GM12878 (cell line): ENCODE results near the gene BIN1. TPM values are rescaled to one million over a fixed set of nuclear protein-coding genes. Genes with fewer than 3 reads are reported as not detected.

ENCODE experiments used
- ATAC-seq: fragments of 200-7000 bp; cut with Tn5 transposase; 3 replicates; pipeline ENCODE4 v1.9.1; 2020; ENCODE audit warnings: mild to moderate bottlenecking, moderate library complexity
- BruUV-seq: library from RNA; stranded (reverse); fragments of 400-500 nt; replicated peaks from 2 replicates; lab custom pipeline; 2021; lab: Mats Ljungman, UMichigan
- CTCF ChIA-PET: fragments of 300-600 bp; sonication (Branson Sonifier 250); formaldehyde crosslinking; extraction: SDS; loops from one replicate; lab custom pipeline; 2021; ENCODE audit warnings: inconsistent platforms; lab: Yijun Ruan, JAX
- POLR2A ChIA-PET: fragments of 350-600 bp; formaldehyde crosslinking; extraction: SDS; loops from one replicate; lab custom pipeline; 2021; ENCODE audit warnings: inconsistent platforms; lab: Charles Lee
- RAD21 ChIA-PET: fragments of 300-600 bp; sonication (Branson Sonifier 250); formaldehyde crosslinking; loops from one replicate; lab custom pipeline; 2023; ENCODE audit warnings: antibody characterized with exemption; ENCODE audit not compliant: unreplicated experiment; lab: Charles Lee
- SMC1A ChIA-PET: fragments of 300-600 bp; sonication (Branson Sonifier 250); formaldehyde crosslinking; loops from one replicate; lab custom pipeline; 2023; ENCODE audit not compliant: unreplicated experiment, uncharacterized antibody; lab: Charles Lee
- DNase-seq: peaks from one replicate; pipeline ENCODE4 v3.0.0-alpha.2; 2011; ENCODE audit warnings: low read depth, low spot score
- FAIRE-seq: peaks from 3 replicates; lab custom pipeline; 2011; peaks lifted over from hg19 to GRCh38; lab: Jason Lieb, UNC
- H2AFZ ChIP-seq: 2 replicates; pipeline ENCODE4 v1.6.0; 2011; ENCODE audit warnings: low read depth, low read length, control low read depth; ENCODE audit not compliant: control insufficient read depth
- H3K27ac ChIP-seq: 2 replicates; pipeline ENCODE4 v1.5.1; 2011; ENCODE audit warnings: control low read depth; ENCODE audit not compliant: control insufficient read depth, insufficient read depth
- H3K27me3 ChIP-seq, 2 experiments: replicated peaks in 1 of 2; 2 replicates each; pipeline versions ENCODE4 v1.6.0 to v1.6.1; 2011; ENCODE audit warnings: low read length in 1 of 2; ENCODE audit not compliant: control insufficient read depth in 2 of 2, insufficient read depth in 2 of 2
- H3K36me3 ChIP-seq, 2 experiments: 2 replicates each; pipeline ENCODE4 v1.5.1; 2011; ENCODE audit warnings: low read length in 1 of 2; ENCODE audit not compliant: control insufficient read depth in 2 of 2, insufficient read depth in 2 of 2
- H3K4me1 ChIP-seq: 2 replicates; pipeline ENCODE4 v1.6.1; 2011; ENCODE audit warnings: mild to moderate bottlenecking, low read length, moderate library complexity, mixed read lengths; ENCODE audit not compliant: control insufficient read depth, insufficient read depth
- H3K4me2 ChIP-seq: 2 replicates; pipeline ENCODE4 v1.6.0; 2011; ENCODE audit warnings: control low read depth; ENCODE audit not compliant: control insufficient read depth, insufficient read depth
- H3K4me3 ChIP-seq: fragments of 200-600 bp; sonication (generic); 2 replicates; pipeline ENCODE4 v1.5.1; 2016
- H3K79me2 ChIP-seq: 2 replicates; pipeline ENCODE4 v1.6.0; 2011; ENCODE audit warnings: low read length; ENCODE audit not compliant: control insufficient read depth, insufficient read depth
- H3K9ac ChIP-seq: 2 replicates; pipeline ENCODE4 v1.8.0; 2011; ENCODE audit warnings: low read length, control low read depth, mixed read lengths; ENCODE audit not compliant: control insufficient read depth, insufficient read depth
- H3K9me3 ChIP-seq: replicated peaks from 3 replicates; pipeline ENCODE4 v1.5.1; 2011; ENCODE audit warnings: mild to moderate bottlenecking, low read length; ENCODE audit not compliant: control insufficient read depth, insufficient read depth
- H4K20me1 ChIP-seq: 2 replicates; pipeline ENCODE4 v1.6.0; 2011; ENCODE audit not compliant: control insufficient read depth, insufficient read depth
- BHLHE40 ChIP-seq, 2 experiments: fragments of 450-650 bp in 1 of 2; IDR thresholded peaks; 2 replicates each; pipeline ENCODE4 v1.6.1; 2011 to 2017; ENCODE audit warnings: low read depth in 2 of 2, borderline replicate concordance in 1 of 2, improper control_type of control experiment in 1 of 2, low read length in 1 of 2, mild to moderate bottlenecking in 1 of 2
- CBX3 ChIP-seq: fragments of 200-600 bp; sonication (generic); IDR thresholded peaks from 2 replicates; pipeline ENCODE4 v1.6.1; 2016; ENCODE audit warnings: low read depth, borderline replicate concordance
- CTCF ChIP-seq, 3 experiments: IDR thresholded peaks in 2 of 3; conservative IDR thresholded peaks in 1 of 3; 2 replicates each; pipeline ENCODE4 v1.5.1; 2011; ENCODE audit warnings: low read depth in 3 of 3, low read length in 3 of 3, mild to moderate bottlenecking in 3 of 3, control low read depth in 2 of 3, moderate library complexity in 2 of 3, inconsistent platforms in 1 of 3, mixed read lengths in 1 of 3; ENCODE audit not compliant: control insufficient read depth in 2 of 3, insufficient read depth in 1 of 3; ENCODE audit errors: extremely low read depth in 1 of 3
- MEF2A ChIP-seq: IDR thresholded peaks from 2 replicates; pipeline ENCODE4 v1.6.1; 2011; ENCODE audit warnings: low read depth, mild to moderate bottlenecking, low read length, moderate library complexity; ENCODE audit not compliant: insufficient read depth
- MTA3 ChIP-seq: IDR thresholded peaks from 2 replicates; pipeline ENCODE4 v1.6.1; 2012; ENCODE audit warnings: low read length, inconsistent platforms, borderline replicate concordance
- NFYB ChIP-seq: IDR thresholded peaks from 2 replicates; pipeline ENCODE4 v1.6.1; 2011; ENCODE audit warnings: low read depth, mild to moderate bottlenecking, low read length, improper control_type of control experiment, moderate library complexity; ENCODE audit not compliant: insufficient read depth
- PRDM15 ChIP-seq: fragments of 450-650 bp; formaldehyde crosslinking; IDR thresholded peaks from 2 replicates; pipeline ENCODE4 v1.4.0; 2020; ENCODE audit warnings: mild to moderate bottlenecking, moderate library complexity
- RFX5 ChIP-seq: IDR thresholded peaks from 2 replicates; pipeline ENCODE4 v1.6.1; 2011; ENCODE audit warnings: low read depth, low read length, improper control_type of control experiment
- SIX5 ChIP-seq: IDR thresholded peaks from 2 replicates; pipeline ENCODE4 v1.6.1; 2011; ENCODE audit warnings: mild to moderate bottlenecking, low read depth, low read length, moderate library complexity; ENCODE audit not compliant: severe bottlenecking
- SKIL ChIP-seq: fragments of 450-650 bp; IDR thresholded peaks from 2 replicates; pipeline ENCODE4 v1.6.1; 2017; ENCODE audit warnings: mild to moderate bottlenecking, low read depth, inconsistent platforms; ENCODE audit not compliant: poor library complexity, severe bottlenecking
- SMAD1 ChIP-seq: fragments of 450-650 bp; IDR thresholded peaks from 2 replicates; pipeline ENCODE4 v1.6.1; 2018; ENCODE audit warnings: mild to moderate bottlenecking, low read depth; ENCODE audit not compliant: partially characterized antibody
- SP1 ChIP-seq: IDR thresholded peaks from one replicate; pipeline ENCODE4 v1.6.1; 2011; ENCODE audit warnings: low read depth, low read length
- SRF ChIP-seq, 2 experiments: IDR thresholded peaks; 2 replicates each; pipeline ENCODE4 v1.6.1; 2011; ENCODE audit warnings: low read depth in 2 of 2, low read length in 2 of 2, mild to moderate bottlenecking in 1 of 2, moderate library complexity in 1 of 2
- TBL1XR1 ChIP-seq: IDR thresholded peaks from 2 replicates; pipeline ENCODE4 v1.6.1; 2012; ENCODE audit warnings: low read depth, low read length, improper control_type of control experiment
- WGBS: methylation state at CpG from one replicate; pipeline ENCODE4 v1.1.6; 2016; ENCODE audit warnings: low lambda C conversion rate; ENCODE audit not compliant: insufficient replicate concordance, insufficient coverage; ENCODE audit errors: missing lambda C conversion rate; 5-methylcytosine and 5-hydroxymethylcytosine counted together
- in situ Hi-C: fragments of 300-500 bp; cut with MboI; formaldehyde crosslinking; loops from 9 replicates; pipeline ENCODE4 v1.14.3; 2018; ENCODE audit warnings: mixed read lengths
- intact Hi-C: fragments of 100-400 bp; cut with micrococcal nuclease; formaldehyde crosslinking; loops from one replicate; pipeline ENCODE4 v1.14.2; 2022; ENCODE audit not compliant: unreplicated experiment
- polyA plus RNA-seq, 11 experiments: library from polyadenylated mRNA; depleted of rRNA in 4 of 11; unstranded in 6 of 11; stranded (reverse) in 5 of 11; fragments of >200 nt; fragmentation: Nextera tagmentation in 4 of 11; fragmentation: Illumina TruSeq in 1 of 11; extraction: Ambion mirVana in 4 of 11; extraction: Trizol in 1 of 11; gene quantifications; 1 replicate in 1 of 11; 2 replicates in 10 of 11; pipeline versions ENCODE4 v1.2.1 to v1.2.3, GENCODE V29; 2011 to 2016; ENCODE audit warnings: inconsistent platforms in 2 of 11, missing spikeins in 2 of 11, low read depth in 1 of 11
- total RNA-seq, 4 experiments: library from RNA; depleted of rRNA in 3 of 4; stranded (reverse); fragments of >200 nt in 3 of 4; fragmentation: Illumina TruSeq in 1 of 4; extraction: Trizol in 1 of 4; gene quantifications; 2 replicates each; pipeline versions ENCODE4 v1.2.1 to v1.2.3, GENCODE V29; 2013 to 2021

BIN1 gene
- total and polyA plus RNA-seq, 10 of the 15 experiments (the other 5 are each of a cell fraction or from before 2014, with no cell fraction given) = 0.32 to 21.3 (median 11.2) TPM

GRCh38 chr2:127025359-127026166 lies 81.4 kb downstream of the BIN1 start:
- no peak for DNase-seq
- Histone ChIP-seq H3K4me2 (peak overlapping the region; percentile 79), H3K36me3 (no peaks in the 10 kb centered on the region), H3K27ac (no peak overlapping the region), H3K9ac (no peak overlapping the region; the same call in 1 of the 2 replicates), H3K27me3 (no peaks in the 10 kb centered on the region; a peak in 1 of 4 replicates), H2AFZ (peak overlapping the region; percentile 55), H3K4me3 (peak overlapping the region; percentile 0; the same call in 1 of the 2 replicates), H3K4me1 (no peaks in the 10 kb centered on the region), H3K79me2 (no peaks in the 10 kb centered on the region), H4K20me1 (no peaks in the 10 kb centered on the region), H3K9me3 (no peaks in the 10 kb centered on the region; the same call in 1 of the 3 replicates)
- ChIA-PET CTCF (interaction anchor here (0.7 to 1.4 kb wide), 2 partner anchors 26 to 616 kb away, joined by 3 to 4 read pairs; no protein-coding TSS in a partner anchor), SMC1A (no interaction called here), POLR2A (no interaction called here), RAD21 (no interaction called here)
- intact Hi-C loops = no loop called here
- 12% methylated on average over 39 of the region's 39 CpGs for WGBS
- no TSS peak for BruUV-seq
- in situ Hi-C loops = no loop called here
- FAIRE-seq = no peak
- ATAC-seq = peak; percentile 93
- TF ChIP-seq SMAD1 = no peak
- no peak for TF ChIP-seq PRDM15 (CRISPR knock-in tag)
- TF ChIP-seq SKIL = no peak
- TF ChIP-seq RFX5 = 0 out of 2 replicates have a peak, but pooled peaks have one; percentile 49
- no peak for TF ChIP-seq MEF2A
- no peak for TF ChIP-seq MTA3
- TF ChIP-seq BHLHE40 (IDR thresholded peaks at IDR 0.05; ENCODE audit: borderline replicate concordance in 1 of 2, low read depth in 2 of 2, low read length in 1 of 2) = peak in 1 of 2 experiments; percentile 45; a peak in 1 of 4 replicates
- TF ChIP-seq SP1 = no peak
- TF ChIP-seq NFYB = peak; percentile 41; the same call in 1 of the 2 replicates
- TF ChIP-seq CTCF (IDR thresholded peaks at IDR 0.05 in 2 of 3, conservative IDR thresholded peaks at IDR 0.05 in 1 of 3; ENCODE audit: control insufficient read depth in 2 of 3, extremely low read depth in 1 of 3, insufficient read depth in 1 of 3, low read depth in 3 of 3, low read length in 3 of 3) = 0 out of 6 replicates have a peak, but pooled peaks of 1 of the 3 experiments have one; percentile 7
- TF ChIP-seq SIX5 = no peak
- no peak for TF ChIP-seq CBX3
- no peak for TF ChIP-seq SRF (IDR thresholded peaks at IDR 0.05; ENCODE audit: low read depth in 2 of 2, low read length in 2 of 2)
- TF ChIP-seq TBL1XR1 = no peak
